GM19397 (cell line): ENCODE data around the gene CCDC181.
"Not testable (repeated sequence)": the region's sequence is repeated elsewhere in the genome, so short reads cannot be mapped to it uniquely, and the experiment has no call there.

Source experiments
- ATAC-seq: cut with Tn5 transposase; IDR thresholded peaks from one replicate; pipeline ENCODE4 v1.9.1; 2021; ENCODE audit warnings: mild to moderate bottlenecking, moderate library complexity; ENCODE audit not compliant: unreplicated experiment

CCDC181 gene

GRCh38 chr1:169402578-169402977 lies 24.7 kb downstream of the CCDC181 start:
- not testable (repeated sequence) for ATAC-seq

DNA sequence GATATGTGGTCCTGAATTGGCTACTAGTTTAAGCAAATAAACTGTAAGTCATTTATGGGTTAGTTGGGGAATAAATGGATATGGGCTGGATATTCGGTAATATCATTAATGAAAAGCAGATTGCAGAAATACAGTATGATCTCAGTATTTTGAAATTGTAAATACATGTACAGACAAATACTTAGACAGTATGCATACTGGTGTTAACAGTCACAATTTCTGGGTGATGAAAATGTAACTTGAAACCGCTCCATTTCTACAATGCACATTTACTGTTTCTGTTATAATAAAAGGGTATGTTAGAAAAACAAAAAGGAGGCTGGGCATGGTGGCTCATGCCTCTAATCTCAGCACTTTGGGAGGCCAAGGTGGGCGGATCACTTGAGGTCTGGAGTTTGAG lies 31.3 kb downstream of the CCDC181 start:
- no peak for ATAC-seq

GRCh38 chr1:169392406-169392805 lies 34.9 kb downstream of the CCDC181 start:
- no peak for ATAC-seq

DNA sequence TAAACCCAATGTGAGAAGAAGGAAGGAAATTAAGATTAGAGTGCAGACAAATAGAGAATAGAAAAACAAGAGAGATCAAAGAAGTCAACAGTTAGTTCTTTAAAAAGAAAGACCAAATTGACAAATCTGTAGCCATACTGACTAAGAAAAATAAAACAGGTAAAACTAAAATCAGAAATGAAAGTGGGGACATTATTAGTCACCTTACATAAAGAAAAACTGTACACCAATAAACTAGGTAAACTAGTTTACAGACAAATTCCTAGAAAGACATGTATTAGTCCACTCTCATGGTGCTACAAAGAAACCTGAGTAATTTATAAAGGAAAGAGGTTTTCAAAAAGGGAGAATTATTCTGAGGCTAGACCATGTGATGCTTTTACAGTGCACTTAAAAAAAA lies 37.0 kb downstream of the CCDC181 start:
- ATAC-seq = peak; percentile 60

- no peak for ATAC-seq
Observed at GRCh38 chr1:169387399-169387798, 39.9 kb downstream of the CCDC181 start.

- ATAC-seq = no peak
Observed at GRCh38 chr1:169383449-169383848, 43.8 kb downstream of the CCDC181 start.

DNA sequence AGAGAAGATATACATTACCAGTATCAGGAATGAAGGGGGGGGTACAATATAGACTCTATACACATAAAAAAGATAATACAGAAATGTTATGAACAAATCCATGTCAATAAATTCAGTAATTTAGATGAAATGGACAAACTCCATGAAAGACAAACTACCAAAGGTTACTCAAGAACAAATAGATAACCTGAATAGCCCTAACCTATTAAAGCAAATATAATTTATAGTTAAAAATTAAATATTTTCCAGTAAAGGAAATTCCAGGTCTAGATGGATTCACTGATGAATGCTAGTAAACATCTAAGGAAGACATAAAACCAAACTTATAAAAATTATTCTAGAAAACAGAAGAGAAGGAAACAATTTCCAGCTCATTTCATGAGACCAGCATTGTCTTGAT lies 46.1 kb downstream of the CCDC181 start:
- ATAC-seq = no peak

DNA sequence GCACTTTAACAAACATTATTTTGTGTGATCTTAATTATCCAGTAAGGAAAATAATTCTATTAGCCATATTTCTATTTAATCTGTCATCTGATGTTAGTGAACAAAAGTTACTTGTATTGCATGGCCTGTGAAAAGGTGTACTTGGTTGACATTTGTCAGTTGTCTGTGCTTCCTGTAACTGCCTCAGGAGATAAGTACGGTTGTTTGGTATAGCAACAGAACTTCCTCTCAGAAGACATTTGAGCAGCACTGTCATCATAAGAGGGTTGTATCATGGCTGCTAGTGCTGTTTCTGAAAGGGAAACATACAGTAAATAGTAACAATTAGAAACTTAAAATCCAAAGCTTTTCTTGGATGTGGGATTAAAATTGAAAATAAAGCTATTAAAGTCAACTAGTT lies 55.9 kb downstream of the CCDC181 start:
- ATAC-seq = no peak

DNA sequence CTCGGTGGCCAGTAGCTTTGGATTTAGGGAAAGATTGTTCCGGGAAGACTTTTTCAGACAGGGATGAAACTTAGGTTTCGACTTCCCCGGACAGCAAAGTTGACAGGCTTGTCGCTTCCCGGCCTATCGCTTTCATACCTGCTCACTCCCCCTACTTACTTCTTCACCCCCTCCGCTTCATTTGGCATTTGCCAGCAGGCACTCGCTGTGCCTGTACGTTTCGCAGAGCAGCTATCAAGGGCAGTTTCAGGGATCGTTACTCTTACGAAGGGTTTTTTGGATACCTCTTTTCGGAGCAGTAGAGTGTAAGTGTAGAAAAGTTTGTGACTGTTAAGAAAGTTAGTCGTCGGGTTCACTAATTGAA lies 58.9 kb downstream of the CCDC181 start:
- no peak for ATAC-seq

GRCh38 chr1:169367686-169368405 lies 59.4 kb downstream of the CCDC181 start, which contains the start of the genes BLZF1 and NME7:
Gene BLZF1 (plus strand): TSS chr1:169368195. CDS start chr1:169369523, 1,328 bp downstream.
Gene NME7 (minus strand): TSS chr1:169367797. CDS start chr1:169367710, 87 bp downstream.
- ATAC-seq = peak; percentile 98

- no peak for ATAC-seq
Observed at GRCh38 chr1:169367096-169367685, 60.1 kb downstream of the CCDC181 start.

GRCh38 chr1:169364948-169365347 lies 62.3 kb downstream of the CCDC181 start:
- no peak for ATAC-seq

DNA sequence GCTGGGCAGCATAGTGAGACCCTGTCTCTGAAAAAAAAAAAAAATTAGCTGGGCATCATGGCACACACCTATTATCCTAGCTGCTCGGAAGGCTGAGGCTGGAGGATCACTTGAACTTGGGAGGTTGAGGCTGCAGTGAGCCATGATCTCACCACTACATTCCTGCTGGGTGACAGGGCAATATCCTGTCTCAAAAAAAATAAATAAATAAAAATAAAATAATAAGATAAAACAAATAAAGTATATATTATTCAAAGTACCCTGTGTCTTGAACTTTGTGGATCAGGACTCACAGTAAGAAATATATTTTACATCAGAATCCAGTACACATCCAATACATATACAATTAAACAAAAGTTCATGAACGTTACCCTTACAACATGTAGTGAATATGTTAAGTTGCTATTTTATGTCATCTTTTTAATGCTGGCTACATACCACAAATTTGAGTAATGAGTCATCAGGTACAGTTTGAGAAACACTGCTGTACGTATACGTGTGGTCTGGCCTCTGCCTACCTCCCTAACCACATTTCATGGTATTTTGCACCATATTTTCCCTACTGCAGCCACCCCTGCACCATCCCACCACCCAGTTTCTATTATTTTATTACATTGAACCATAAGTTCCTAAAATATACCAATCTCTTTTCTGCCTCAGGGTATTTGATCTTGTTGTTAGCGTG lies 64.1 kb downstream of the CCDC181 start:
- ATAC-seq = no peak

DNA sequence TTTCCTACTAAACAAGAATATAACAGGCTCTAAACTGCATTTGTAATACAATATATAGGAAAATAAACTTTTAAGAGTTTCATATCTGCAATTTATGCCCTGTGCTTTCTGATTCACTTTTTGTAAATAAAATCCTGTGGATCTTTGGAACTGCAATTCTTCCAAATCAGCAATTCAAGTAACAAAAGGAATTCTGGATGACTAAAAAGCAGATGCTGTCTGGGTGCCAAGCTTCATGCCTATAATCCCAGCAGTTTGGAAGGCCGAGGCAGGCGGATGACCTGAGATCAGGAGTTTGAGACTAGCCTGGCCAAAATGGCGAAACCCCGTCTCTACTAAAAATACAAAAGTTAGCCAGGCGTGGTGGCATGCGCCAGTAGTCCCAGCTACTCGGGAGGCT lies 66.0 kb downstream of the CCDC181 start:
- no peak for ATAC-seq

DNA sequence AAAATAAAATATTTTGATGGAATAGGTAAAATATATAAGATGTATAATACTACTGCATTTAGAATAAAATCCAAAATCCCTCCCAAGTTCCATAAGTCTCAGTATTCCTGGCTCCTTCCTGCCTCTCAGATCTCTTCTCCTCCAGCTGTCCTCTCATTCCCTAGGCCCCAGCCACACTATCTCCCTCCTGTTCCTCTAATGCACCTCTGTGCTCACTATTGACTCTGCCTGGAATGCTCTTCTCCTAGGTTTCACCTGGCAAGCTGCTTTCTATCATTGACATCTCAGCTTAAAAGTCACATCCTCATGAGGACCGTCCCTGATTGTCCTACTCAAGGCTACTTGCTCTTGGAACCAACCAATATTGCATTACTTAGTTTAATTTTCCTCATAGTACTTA lies 66.9 kb downstream of the CCDC181 start:
- ATAC-seq = no peak

DNA sequence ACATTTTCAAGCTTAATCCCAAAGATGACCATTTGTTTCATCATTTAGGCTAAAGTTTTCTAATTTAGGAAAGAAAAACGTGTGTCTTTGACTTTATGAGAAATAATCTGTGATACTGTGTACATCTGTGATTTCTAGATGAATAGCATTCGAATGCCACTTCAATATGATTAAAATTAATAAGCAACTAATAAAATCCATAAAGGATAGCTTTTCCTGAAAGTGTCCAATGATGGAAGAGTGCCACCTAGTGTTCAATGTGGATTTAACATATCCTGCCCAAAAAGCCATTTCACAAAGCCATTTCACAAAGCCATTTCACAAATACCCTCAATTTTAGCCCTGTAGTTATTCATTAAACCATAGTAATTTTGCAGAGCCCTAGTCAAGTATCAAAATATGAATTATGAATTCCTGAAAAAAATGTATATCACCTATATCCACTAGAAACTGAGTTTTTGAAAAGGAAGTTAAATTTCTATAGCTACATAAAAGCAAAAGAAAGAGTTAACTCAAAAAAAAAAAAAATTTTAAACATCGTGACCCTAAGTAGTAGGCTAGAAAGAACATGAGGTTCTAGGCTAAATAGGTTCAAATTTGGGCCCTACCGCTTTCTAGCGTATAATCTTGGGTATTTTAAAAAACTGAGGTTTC lies 78.8 kb downstream of the CCDC181 start:
- ATAC-seq = no peak

GRCh38 chr1:169347688-169348382 lies 79.4 kb downstream of the CCDC181 start:
- no peak for ATAC-seq

- no peak for ATAC-seq
Observed at GRCh38 chr1:169346036-169346589, 81.2 kb downstream of the CCDC181 start.

- ATAC-seq = no peak
Observed at GRCh38 chr1:169345511-169345910, 81.8 kb downstream of the CCDC181 start.
